HEK293 (cell line): ENCODE measurements around the gene ADAMTS9.

Experiments
- CTCF ChIP-seq: fragments of 450-650 bp; formaldehyde crosslinking; IDR thresholded peaks from 2 replicates; pipeline ENCODE4 v1.5.1; 2016; ENCODE audit warnings: missing biosample characterization, missing genetic modification characterization
- GLI2 ChIP-seq: fragments of 450-650 bp; formaldehyde crosslinking; IDR thresholded peaks from 2 replicates; pipeline ENCODE4; 2017; ENCODE audit warnings: missing biosample characterization, missing genetic modification characterization, low read depth, borderline replicate concordance
- PRDM1 ChIP-seq: fragments of 450-650 bp; formaldehyde crosslinking; IDR thresholded peaks from 2 replicates; pipeline ENCODE4; 2016; ENCODE audit warnings: missing biosample characterization, missing genetic modification characterization
- TCF7L2 ChIP-seq: IDR thresholded peaks from 2 replicates; pipeline ENCODE4 v1.6.1; 2011; ENCODE audit warnings: low read depth, mild to moderate bottlenecking, inconsistent platforms, low read length, moderate library complexity, borderline replicate concordance
- ZFP41 ChIP-seq: fragments of 450-650 bp; formaldehyde crosslinking; IDR thresholded peaks from 2 replicates; pipeline ENCODE4 v1.5.1; 2016; ENCODE audit warnings: missing biosample characterization, missing genetic modification characterization, borderline replicate concordance
- ZNF248 ChIP-seq: fragments of 450-650 bp; formaldehyde crosslinking; IDR thresholded peaks from 2 replicates; pipeline ENCODE4 v1.5.1; 2017; ENCODE audit warnings: missing biosample characterization, missing genetic modification characterization
- TF ChIP-seq, protein P1 (sequence below): fragments of 450-650 bp; formaldehyde crosslinking; IDR thresholded peaks from 2 replicates; pipeline ENCODE4 v1.5.1; 2017; ENCODE audit warnings: missing biosample characterization, mild to moderate bottlenecking, missing genetic modification characterization, moderate library complexity

DNA sequence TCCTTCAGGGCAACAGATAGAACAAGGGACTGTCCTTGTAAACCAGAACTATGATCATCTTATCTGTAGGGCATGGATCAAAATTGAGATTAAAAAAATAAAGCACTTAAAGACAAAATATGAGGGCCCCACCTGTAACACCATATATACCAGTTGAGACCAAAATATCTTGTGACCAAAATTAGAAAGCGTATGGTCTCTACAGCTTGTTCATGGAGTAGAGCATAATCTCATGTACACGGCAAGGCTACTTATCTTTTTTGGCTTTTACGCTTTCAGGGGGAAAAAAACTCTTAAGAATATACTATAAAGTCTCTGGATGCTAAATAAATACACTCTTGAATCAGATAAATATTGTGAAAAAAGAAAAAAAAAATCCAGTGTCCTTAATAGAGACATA, 49.3 kb downstream of the ADAMTS9 start:
- no peak for TF ChIP-seq TCF7L2
- TF ChIP-seq PRDM1 (tag by site-specific recombination), result no peak
- TF ChIP-seq ZNF248 (tag by site-specific recombination), result no peak
- no peak for TF ChIP-seq GLI2 (tag by site-specific recombination)
- TF ChIP-seq CTCF, result no peak
- TF ChIP-seq, protein P1, sequence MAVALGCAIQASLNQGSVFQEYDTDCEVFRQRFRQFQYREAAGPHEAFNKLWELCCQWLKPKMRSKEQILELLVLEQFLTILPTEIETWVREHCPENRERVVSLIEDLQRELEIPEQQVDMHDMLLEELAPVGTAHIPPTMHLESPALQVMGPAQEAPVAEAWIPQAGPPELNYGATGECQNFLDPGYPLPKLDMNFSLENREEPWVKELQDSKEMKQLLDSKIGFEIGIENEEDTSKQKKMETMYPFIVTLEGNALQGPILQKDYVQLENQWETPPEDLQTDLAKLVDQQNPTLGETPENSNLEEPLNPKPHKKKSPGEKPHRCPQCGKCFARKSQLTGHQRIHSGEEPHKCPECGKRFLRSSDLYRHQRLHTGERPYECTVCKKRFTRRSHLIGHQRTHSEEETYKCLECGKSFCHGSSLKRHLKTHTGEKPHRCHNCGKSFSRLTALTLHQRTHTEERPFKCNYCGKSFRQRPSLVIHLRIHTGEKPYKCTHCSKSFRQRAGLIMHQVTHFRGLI (tag by site-specific recombination), result no peak
- no peak for TF ChIP-seq ZFP41 (tag by site-specific recombination)
